ENCODE results near the gene UNC5CL.

The UNC5CL gene

DNA sequence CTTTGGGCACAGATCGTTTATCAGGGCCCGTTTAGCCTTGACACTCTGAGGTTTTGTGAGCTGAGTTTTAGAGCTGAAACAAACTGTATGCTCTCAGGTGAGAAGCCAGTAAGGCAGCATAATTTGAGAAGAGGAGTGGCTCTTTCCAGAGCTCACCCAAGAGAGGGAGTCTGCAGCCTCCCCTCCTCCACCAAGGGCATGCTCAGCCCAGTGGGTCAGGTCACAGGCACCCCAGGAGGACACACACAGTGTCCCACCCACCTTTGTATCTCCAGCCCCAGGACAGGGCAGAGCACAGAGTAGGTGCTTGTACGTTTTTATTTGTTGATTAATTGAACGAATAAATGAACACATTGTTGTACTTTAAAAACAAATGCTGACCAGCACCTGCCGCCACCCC is 6.6 kb upstream of the UNC5CL start:
- no peak overlapping the region for H2BK15ac ChIP-seq (ENCODE audit: low read length)
- no peak overlapping the region for H3K4ac ChIP-seq (ENCODE audit: low read length)
- H3K4me3 ChIP-seq (ENCODE audit: low read length in 2 of 2), result no peak overlapping the region
- no peak overlapping the region for H2AK5ac ChIP-seq (ENCODE audit: low read depth, low read length)
- H4K91ac ChIP-seq (ENCODE audit: low read depth, low read length, poor library complexity), result no peak overlapping the region
- no peak overlapping the region for H2BK12ac ChIP-seq (ENCODE audit: low read length)
- H3K23ac ChIP-seq (ENCODE audit: low read depth, low read length, poor library complexity), result no peak overlapping the region
- H3K4me1 ChIP-seq (ENCODE audit: control insufficient read depth in 2 of 2, insufficient read depth in 1 of 2, low read depth in 1 of 2, low read length in 2 of 2), result peaks cover 0 to 2% of the 10 kb centered on the region in 2 donors
- no peak overlapping the region for H2BK5ac ChIP-seq (ENCODE audit: low read length)
- H3K14ac ChIP-seq (ENCODE audit: low read length), result no peak overlapping the region
- WGBS, 2 donors (ENCODE audit: extremely low coverage in 2 of 2, insufficient read length in 2 of 2, insufficient replicate concordance in 1 of 2), result no CpG with 5 or more reads among the region's 5 CpGs
- no peaks in the 10 kb centered on the region for H3K27me3 ChIP-seq (ENCODE audit: control insufficient read depth in 3 of 3, insufficient read depth in 3 of 3, low read depth in 1 of 3, low read length in 3 of 3)
- H3K18ac ChIP-seq (ENCODE audit: low read length), result no peak overlapping the region
- H3K4me2 ChIP-seq (ENCODE audit: insufficient read depth, low read length, poor library complexity, severe bottlenecking), result no peak overlapping the region
- H4K8ac ChIP-seq (ENCODE audit: low read depth, low read length), result no peak overlapping the region
- H2BK120ac ChIP-seq (ENCODE audit: low read depth, low read length), result no peak overlapping the region
- DNase-seq (ENCODE audit: low spot score), result no peak
- H3K27ac ChIP-seq (replicated peaks; ENCODE audit: low read length), result no peak overlapping the region
- H2AFZ ChIP-seq (ENCODE audit: low read length), result no peak overlapping the region
- no peaks in the 10 kb centered on the region for H3K36me3 ChIP-seq (replicated peaks in 1 of 2; ENCODE audit: control insufficient read depth in 2 of 2, insufficient read depth in 2 of 2, low read length in 2 of 2)
- H3K79me1 ChIP-seq (ENCODE audit: low read depth, low read length), result no peaks in the 10 kb centered on the region
- no peak overlapping the region for H3K9ac ChIP-seq (ENCODE audit: low read depth, low read length, poor library complexity)
- no peaks in the 10 kb centered on the region for H3K9me3 ChIP-seq (replicated peaks in 1 of 2; ENCODE audit: control insufficient read depth in 2 of 2, insufficient read depth in 1 of 2, low read depth in 1 of 2, low read length in 2 of 2)

DNA sequence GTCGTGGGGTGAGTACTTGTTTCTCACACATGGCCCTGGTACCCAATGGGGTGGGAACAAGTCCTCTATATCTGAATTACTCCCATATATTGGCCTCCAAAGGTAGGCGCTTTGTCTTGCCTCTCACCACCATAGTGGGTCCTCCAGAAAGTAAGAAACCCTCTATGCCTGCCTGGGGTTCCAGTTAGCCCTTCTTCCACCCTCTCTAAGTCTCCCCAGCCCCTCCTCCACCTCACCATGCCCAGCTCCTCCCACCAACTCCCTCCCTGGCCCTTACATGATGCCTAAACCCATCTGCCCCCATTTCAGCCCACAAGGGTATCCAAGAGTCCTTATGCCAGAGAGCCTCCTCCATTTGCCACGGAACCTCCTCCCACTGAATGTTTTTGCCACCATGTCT is 4.1 kb upstream of the UNC5CL start:
- Histone ChIP-seq H4K91ac (ENCODE audit: low read depth, low read length, poor library complexity) (no peak overlapping the region), H3K36me3 (replicated peaks in 1 of 2; ENCODE audit: control insufficient read depth in 2 of 2, insufficient read depth in 2 of 2, low read length in 2 of 2) (no peaks in the 10 kb centered on the region), H3K9ac (ENCODE audit: low read depth, low read length, poor library complexity) (no peak overlapping the region), H3K79me1 (ENCODE audit: low read depth, low read length) (no peaks in the 10 kb centered on the region), H3K9me3 (replicated peaks in 1 of 2; ENCODE audit: control insufficient read depth in 2 of 2, insufficient read depth in 1 of 2, low read depth in 1 of 2, low read length in 2 of 2) (no peaks in the 10 kb centered on the region), H3K23ac (ENCODE audit: low read depth, low read length, poor library complexity) (no peak overlapping the region), H3K27ac (replicated peaks; ENCODE audit: low read length) (no peak overlapping the region), H3K14ac (ENCODE audit: low read length) (no peak overlapping the region), H2BK120ac (ENCODE audit: low read depth, low read length) (no peak overlapping the region), H2AK5ac (ENCODE audit: low read depth, low read length) (no peak overlapping the region), H3K4me1 (ENCODE audit: control insufficient read depth in 2 of 2, insufficient read depth in 1 of 2, low read depth in 1 of 2, low read length in 2 of 2) (no peaks in the 10 kb centered on the region), H4K8ac (ENCODE audit: low read depth, low read length) (no peak overlapping the region), H2BK5ac (ENCODE audit: low read length) (no peak overlapping the region), H3K27me3 (ENCODE audit: control insufficient read depth in 3 of 3, insufficient read depth in 3 of 3, low read depth in 1 of 3, low read length in 3 of 3) (no peaks in the 10 kb centered on the region), H3K18ac (ENCODE audit: low read length) (no peak overlapping the region), H2BK12ac (ENCODE audit: low read length) (no peak overlapping the region), H3K4me3 (ENCODE audit: low read length in 2 of 2) (no peak overlapping the region), H2BK15ac (ENCODE audit: low read length) (no peak overlapping the region), H3K4me2 (ENCODE audit: insufficient read depth, low read length, poor library complexity, severe bottlenecking) (no peak overlapping the region), H3K4ac (ENCODE audit: low read length) (no peak overlapping the region), H2AFZ (ENCODE audit: low read length) (no peak overlapping the region)
- no peak for DNase-seq (ENCODE audit: low spot score)
- no CpG with 5 or more reads among the region's 3 CpGs for WGBS, 2 donors (ENCODE audit: extremely low coverage in 2 of 2, insufficient read length in 2 of 2, insufficient replicate concordance in 1 of 2)

- no peak within 1 kb of the TSS for H3K9ac ChIP-seq (ENCODE audit: low read depth, low read length, poor library complexity)
- no peak for DNase-seq (ENCODE audit: low spot score)
These were observed 3.4 kb upstream of the UNC5CL start, which contains the start of gene TSPO2 for GRCh38 chr6:41042226-41043055. Gene TSPO2 (plus strand): TSS chr6:41042467. CDS start chr6:41042986, 519 bp downstream.

GRCh38 chr6:41040940-41041536 is 2.0 kb upstream of the UNC5CL start:
- no peaks in the 10 kb centered on the region for H3K9me3 ChIP-seq (replicated peaks in 1 of 2; ENCODE audit: control insufficient read depth in 2 of 2, insufficient read depth in 1 of 2, low read depth in 1 of 2, low read length in 2 of 2)
- peaks cover 0 to 2% of the 10 kb centered on the region in 2 donors for H3K4me1 ChIP-seq (ENCODE audit: control insufficient read depth in 2 of 2, insufficient read depth in 1 of 2, low read depth in 1 of 2, low read length in 2 of 2)
- no peak overlapping the region for H3K14ac ChIP-seq (ENCODE audit: low read length)
- no peak overlapping the region for H4K91ac ChIP-seq (ENCODE audit: low read depth, low read length, poor library complexity)
- no peak overlapping the region for H3K18ac ChIP-seq (ENCODE audit: low read length)
- H3K23ac ChIP-seq (ENCODE audit: low read depth, low read length, poor library complexity), result no peak overlapping the region
- no CpG with 5 or more reads among the region's 1 CpG for WGBS, 2 donors (ENCODE audit: extremely low coverage in 2 of 2, insufficient read length in 2 of 2, insufficient replicate concordance in 1 of 2)
- H2BK15ac ChIP-seq (ENCODE audit: low read length), result no peak overlapping the region
- H3K4ac ChIP-seq (ENCODE audit: low read length), result no peak overlapping the region
- H3K4me2 ChIP-seq (ENCODE audit: insufficient read depth, low read length, poor library complexity, severe bottlenecking), result no peak overlapping the region
- no peak overlapping the region for H2BK12ac ChIP-seq (ENCODE audit: low read length)
- H2AK5ac ChIP-seq (ENCODE audit: low read depth, low read length), result no peak overlapping the region
- H3K27me3 ChIP-seq (ENCODE audit: control insufficient read depth in 3 of 3, insufficient read depth in 3 of 3, low read depth in 1 of 3, low read length in 3 of 3), result no peaks in the 10 kb centered on the region
- no peak overlapping the region for H2BK5ac ChIP-seq (ENCODE audit: low read length)
- no peak overlapping the region for H2AFZ ChIP-seq (ENCODE audit: low read length)
- no peak overlapping the region for H2BK120ac ChIP-seq (ENCODE audit: low read depth, low read length)
- H3K9ac ChIP-seq (ENCODE audit: low read depth, low read length, poor library complexity), result no peak overlapping the region
- H3K4me3 ChIP-seq (ENCODE audit: low read length in 2 of 2), result no peak overlapping the region
- no peak overlapping the region for H4K8ac ChIP-seq (ENCODE audit: low read depth, low read length)
- DNase-seq (ENCODE audit: low spot score), result no peak
- H3K36me3 ChIP-seq (replicated peaks in 1 of 2; ENCODE audit: control insufficient read depth in 2 of 2, insufficient read depth in 2 of 2, low read length in 2 of 2), result no peaks in the 10 kb centered on the region
- no peaks in the 10 kb centered on the region for H3K79me1 ChIP-seq (ENCODE audit: low read depth, low read length)
- H3K27ac ChIP-seq (replicated peaks; ENCODE audit: low read length), result no peak overlapping the region

More at GRCh38 chr6:41042226-41043055, 3.4 kb upstream of the UNC5CL start, which contains the start of gene TSPO2:
- Histone ChIP-seq H3K79me1 (ENCODE audit: low read depth, low read length) (no peaks in the 10 kb centered on the region), H3K23ac (ENCODE audit: low read depth, low read length, poor library complexity) (no peak within 1 kb of the TSS), H3K18ac (ENCODE audit: low read length) (no peak within 1 kb of the TSS), H2BK5ac (ENCODE audit: low read length) (no peak within 1 kb of the TSS), H3K27ac (replicated peaks; ENCODE audit: low read length) (no peak within 1 kb of the TSS), H3K14ac (ENCODE audit: low read length) (no peak within 1 kb of the TSS), H2AFZ (ENCODE audit: low read length) (no peak within 1 kb of the TSS), H3K4me2 (ENCODE audit: insufficient read depth, low read length, poor library complexity, severe bottlenecking) (no peak within 1 kb of the TSS), H3K4ac (ENCODE audit: low read length) (no peak within 1 kb of the TSS), H2BK15ac (ENCODE audit: low read length) (no peak within 1 kb of the TSS), H3K27me3 (ENCODE audit: control insufficient read depth in 3 of 3, insufficient read depth in 3 of 3, low read depth in 1 of 3, low read length in 3 of 3) (no peaks in the 10 kb centered on the region), H4K8ac (ENCODE audit: low read depth, low read length) (no peak within 1 kb of the TSS), H2BK120ac (ENCODE audit: low read depth, low read length) (no peak within 1 kb of the TSS), H2BK12ac (ENCODE audit: low read length) (no peak within 1 kb of the TSS), H3K36me3 (replicated peaks in 1 of 2; ENCODE audit: control insufficient read depth in 2 of 2, insufficient read depth in 2 of 2, low read length in 2 of 2) (no peaks in the 10 kb centered on the region), H3K4me3 (ENCODE audit: low read length in 2 of 2) (no peak within 1 kb of the TSS), H4K91ac (ENCODE audit: low read depth, low read length, poor library complexity) (no peak within 1 kb of the TSS), H2AK5ac (ENCODE audit: low read depth, low read length) (no peak within 1 kb of the TSS), H3K9me3 (replicated peaks in 1 of 2; ENCODE audit: control insufficient read depth in 2 of 2, insufficient read depth in 1 of 2, low read depth in 1 of 2, low read length in 2 of 2) (no peaks in the 10 kb centered on the region), H3K4me1 (ENCODE audit: control insufficient read depth in 2 of 2, insufficient read depth in 1 of 2, low read depth in 1 of 2, low read length in 2 of 2) (no peaks in the 10 kb centered on the region)
- WGBS, 2 donors (ENCODE audit: extremely low coverage in 2 of 2, insufficient read length in 2 of 2, insufficient replicate concordance in 1 of 2), result no CpG with 5 or more reads among the region's 10 CpGs
